HG03378 (cell line): Measurements from ENCODE around the gene SETD4.
"Not testable (repeated sequence)": the region's sequence is repeated elsewhere in the genome, so short reads cannot be mapped to it uniquely, and the experiment has no call there.

Experiments
- ATAC-seq: cut with Tn5 transposase; IDR thresholded peaks from one replicate; pipeline ENCODE4 v1.9.1; 2021; ENCODE audit warnings: mild to moderate bottlenecking, moderate library complexity; ENCODE audit not compliant: unreplicated experiment

SETD4 gene

DNA sequence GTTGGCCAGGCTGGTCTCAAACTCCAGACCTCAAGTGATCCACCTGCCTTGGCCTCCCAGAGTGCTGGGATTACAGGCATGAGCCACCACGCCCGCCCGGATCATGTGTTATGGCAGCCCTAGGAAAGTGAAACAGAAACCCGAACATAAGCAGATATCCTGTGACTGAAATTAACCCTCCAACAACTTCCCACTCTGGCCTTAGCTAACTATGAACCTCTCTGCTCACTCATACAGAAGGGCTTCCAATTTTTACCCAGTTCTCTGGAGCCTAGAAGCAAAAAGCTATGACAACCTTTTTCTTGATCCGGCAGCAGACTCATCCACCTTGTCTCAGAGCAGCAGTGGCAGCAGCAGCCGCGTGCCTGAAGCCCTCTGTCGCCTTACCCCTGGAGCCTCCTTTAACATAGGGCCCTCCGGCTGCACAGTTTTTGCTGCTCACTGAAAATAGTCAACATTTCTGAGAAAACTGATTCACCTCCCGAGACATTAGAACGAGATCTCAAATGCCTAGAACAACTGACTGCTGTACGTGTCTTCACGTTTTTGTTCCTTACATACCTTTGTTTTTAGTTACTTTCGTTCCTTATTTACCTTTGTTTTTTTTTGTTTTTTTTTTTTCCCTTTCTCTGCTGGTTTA is 18.8 kb upstream of the SETD4 start:
- no peak for ATAC-seq

DNA sequence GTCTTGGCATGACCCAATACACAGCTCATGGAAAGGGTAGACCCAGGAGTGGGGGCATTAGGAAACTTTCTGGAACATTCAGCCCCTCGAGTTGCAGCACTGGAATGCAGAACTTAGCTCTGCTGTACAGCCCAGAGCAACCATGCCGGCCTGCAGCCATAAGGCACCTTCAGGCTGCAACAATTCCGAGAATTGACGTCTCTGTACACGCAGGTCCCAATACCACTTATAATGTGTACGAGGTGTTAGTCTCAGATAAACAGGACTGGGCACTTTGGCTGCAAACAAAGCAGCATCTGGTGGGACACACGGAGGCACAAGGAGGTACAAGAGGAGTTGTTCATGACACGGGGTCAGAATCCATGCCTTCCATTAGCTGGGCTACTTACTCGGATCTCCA is 17.4 kb upstream of the SETD4 start:
- no peak for ATAC-seq

DNA sequence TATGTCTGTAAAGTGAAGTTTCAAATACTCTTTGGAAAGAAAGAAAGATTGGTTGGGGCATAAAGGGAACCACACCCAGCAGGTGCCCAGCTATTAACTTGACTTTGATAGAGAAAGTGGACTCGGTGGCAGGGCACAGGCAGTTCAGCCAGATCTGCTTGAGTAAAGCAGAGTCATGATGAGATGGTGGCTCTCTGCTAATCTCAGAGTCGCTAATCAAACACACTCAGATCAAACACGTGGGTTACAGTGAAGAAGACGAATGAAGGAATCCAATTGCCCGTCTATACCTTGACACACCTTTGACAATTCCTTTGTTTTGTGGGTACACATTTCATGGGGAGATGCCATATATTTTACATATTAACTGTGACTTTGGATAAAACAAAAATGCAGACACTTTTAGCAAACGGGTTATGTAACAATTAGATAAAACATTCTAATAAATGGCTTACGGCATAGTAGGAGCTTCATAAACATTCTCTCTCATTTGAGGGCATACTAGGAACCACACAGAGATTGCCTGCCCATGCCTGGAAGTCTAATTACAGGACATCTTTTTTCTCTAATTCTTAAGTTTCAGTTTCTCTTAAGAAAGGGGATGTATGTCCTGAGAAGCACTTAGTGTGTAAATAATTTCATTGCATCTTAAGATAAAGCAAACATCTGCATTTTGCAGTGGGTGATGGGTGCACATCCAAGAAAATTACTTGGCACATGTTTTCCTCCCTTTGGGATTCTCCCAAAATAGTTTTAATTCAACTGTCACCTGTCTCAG is 16.7 kb upstream of the SETD4 start:
- no peak for ATAC-seq

DNA sequence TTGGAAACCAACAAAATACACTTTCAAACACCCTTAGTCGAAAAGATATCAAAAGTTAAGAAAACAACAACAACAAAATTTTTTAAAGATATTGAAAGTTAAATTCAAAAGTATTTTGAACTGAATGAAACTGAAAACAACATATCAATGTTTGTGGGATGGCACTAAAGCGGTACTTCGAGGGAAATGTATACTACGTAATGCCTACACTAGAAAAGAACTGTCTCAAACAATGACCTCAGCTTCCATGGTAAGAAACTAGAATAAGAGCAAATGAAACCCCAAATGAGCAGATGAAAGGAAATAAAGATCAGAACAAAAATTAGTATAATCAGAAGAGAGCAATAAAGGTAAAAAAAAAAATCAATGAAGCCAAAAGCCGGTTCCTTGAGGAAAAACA is 15.6 kb upstream of the SETD4 start:
- no peak for ATAC-seq

GRCh38 chr21:36075171-36075570 is 14.8 kb upstream of the SETD4 start:
- ATAC-seq = no peak

DNA sequence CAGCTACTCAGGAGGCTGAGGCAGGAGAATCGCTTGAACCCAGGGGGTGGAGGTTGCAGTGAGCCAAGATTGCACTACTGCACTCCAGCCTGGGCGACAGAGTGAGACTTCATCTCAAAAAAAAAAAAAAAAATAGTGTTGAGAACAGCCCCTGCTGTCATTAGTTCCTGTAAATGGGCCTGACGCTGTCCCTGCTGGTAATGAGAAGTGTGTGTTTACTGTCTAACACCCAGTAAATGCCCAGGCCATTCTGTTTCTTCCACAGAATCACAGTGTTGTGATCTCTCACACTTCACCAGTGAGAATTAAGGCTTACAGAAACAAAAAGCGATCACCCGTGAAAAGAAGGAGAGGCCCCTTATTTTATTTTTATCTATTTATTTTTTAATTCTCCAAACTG is 13.6 kb upstream of the SETD4 start:
- ATAC-seq = not testable (repeated sequence)

DNA sequence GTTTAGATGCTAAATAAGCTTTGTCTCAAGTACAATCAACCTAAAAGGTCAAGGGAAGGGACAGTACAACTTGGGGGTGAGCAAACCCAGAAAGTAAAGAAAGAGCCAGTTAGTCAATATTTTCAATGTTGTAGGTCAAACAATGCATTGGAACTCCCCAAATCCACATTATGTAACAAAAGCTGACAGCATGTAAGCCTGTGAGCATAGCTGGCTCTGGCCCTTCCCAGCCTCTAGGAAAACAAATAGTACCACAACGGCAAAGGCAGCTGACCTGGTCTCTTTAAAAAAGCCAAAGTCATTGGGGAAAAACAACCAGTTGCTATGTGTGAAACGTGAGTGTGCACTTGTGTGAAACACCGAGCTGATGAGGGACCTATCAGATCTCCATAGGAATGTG is 12.9 kb upstream of the SETD4 start:
- no peak for ATAC-seq

DNA sequence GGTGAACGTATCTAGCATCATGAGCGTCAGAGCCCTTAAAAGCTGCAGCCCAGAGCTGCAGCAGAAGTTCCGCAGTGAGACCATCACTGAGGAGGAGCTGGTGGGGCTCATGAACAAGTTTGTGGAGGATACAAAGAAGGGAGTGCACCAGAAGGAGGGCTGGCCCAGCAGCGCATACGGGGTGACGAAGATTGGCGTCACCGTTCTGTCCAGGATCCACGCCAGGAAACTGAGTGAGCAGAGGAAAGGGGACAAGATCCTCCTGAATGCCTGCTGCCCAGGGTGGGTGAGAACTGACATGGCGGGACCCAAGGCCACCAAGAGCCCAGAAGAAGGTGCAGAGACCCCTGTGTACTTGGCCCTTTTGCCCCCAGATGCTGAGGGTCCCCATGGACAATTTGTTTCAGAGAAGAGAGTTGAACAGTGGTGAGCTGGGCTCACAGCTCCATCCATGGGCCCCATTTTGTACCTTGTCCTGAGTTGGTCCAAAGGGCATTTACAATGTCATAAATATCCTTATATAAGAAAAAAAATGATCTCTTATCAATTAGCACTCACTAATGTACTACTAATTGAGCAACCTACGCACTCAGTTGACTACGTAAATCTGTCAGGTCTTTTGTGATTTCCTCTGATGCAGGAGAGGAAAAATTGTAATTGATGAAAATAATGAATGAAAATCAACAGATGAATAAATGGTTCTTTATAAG is 12.3 kb upstream of the SETD4 start:
- ATAC-seq = no peak

- ATAC-seq = no peak
These were observed 10.7 kb upstream of the SETD4 start for GRCh38 chr21:36070999-36071398.

DNA sequence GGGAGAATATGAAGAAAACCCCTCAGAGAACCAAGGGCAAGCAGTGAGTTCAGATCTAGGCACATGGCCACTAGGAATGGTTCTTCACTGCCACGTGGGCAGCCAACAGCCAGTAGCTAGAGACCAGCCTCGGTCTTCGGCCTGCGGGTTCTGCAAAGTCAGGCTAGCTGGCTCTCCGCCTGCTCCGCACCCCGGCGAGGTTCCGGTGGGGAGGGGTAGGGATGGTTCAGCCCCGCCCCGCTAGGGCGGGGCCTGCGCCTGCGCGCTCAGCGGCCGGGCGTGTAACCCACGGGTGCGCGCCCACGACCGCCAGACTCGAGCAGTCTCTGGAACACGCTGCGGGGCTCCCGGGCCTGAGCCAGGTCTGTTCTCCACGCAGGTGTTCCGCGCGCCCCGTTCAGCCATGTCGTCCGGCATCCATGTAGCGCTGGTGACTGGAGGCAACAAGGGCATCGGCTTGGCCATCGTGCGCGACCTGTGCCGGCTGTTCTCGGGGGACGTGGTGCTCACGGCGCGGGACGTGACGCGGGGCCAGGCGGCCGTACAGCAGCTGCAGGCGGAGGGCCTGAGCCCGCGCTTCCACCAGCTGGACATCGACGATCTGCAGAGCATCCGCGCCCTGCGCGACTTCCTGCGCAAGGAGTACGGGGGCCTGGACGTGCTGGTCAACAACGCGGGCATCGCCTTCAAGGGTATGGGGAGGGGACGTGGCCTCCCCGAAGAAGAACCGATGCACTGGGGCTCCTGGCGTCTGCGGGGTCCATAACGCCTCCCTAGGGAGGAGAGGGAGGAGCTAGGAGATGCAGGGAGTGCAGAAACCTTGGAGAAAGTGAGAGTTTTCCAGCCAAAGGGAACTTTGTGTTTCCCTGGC is 9.6 kb upstream of the SETD4 start, which contains the start of gene CBR1:
Gene CBR1 (plus strand): TSS at position 312 of the 871 bp plus-strand sequence. CDS start 92 bp downstream, at position 404.
- peak; percentile 83 for ATAC-seq

DNA sequence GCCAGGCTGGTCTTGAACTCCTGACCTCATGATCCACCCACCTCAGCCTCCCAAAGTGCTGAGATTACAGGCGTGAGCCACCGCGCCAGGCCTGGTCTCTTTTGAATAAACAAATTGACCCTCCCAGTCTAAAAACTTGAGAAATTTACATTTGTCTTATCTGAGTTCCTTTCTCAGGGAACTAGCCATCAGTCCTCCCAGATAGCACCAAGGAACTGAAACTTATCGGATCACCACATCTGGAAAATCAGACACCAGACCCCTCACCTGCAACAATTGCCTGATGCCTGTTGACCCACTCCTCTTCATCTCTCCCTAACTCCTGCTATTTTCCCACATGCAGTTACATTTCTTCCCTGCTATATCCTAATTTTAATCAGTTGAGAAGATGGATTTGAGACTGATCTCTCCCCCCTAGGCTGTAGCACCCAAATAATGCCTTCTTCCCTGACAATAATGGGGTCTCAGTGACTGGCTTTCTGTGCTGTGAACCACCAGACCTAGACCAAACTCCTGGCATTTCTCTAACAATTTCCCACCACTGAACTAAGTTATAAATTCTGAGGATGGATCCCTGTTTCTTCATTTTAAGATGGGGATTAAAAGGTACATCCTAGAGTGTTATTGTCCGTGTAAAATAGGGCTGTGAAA is 8.5 kb upstream of the SETD4 start:
- no peak for ATAC-seq

GRCh38 chr21:36065497-36066036 is 5.2 kb upstream of the SETD4 start:
- no peak for ATAC-seq

DNA sequence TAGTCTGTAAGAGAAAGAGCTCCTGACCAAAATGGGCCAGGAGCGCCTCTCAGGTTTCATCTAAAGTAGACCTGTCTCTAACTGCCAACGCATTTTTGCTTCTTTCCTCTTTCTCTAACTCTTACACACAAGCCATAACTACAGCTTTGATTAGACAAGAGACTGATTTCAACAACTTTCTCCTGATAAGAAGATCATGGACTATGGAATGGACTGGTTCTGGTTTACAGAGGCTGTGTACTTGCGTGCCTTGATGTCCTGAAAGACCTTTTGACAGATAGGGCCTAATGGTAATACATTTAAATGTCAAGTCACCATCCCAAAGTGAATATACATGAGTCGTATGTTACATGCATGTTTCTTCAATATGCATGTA is 3.7 kb upstream of the SETD4 start:
- ATAC-seq = no peak

- ATAC-seq = no peak
These were observed 3.2 kb upstream of the SETD4 start for GRCh38 chr21:36063375-36064084.

DNA sequence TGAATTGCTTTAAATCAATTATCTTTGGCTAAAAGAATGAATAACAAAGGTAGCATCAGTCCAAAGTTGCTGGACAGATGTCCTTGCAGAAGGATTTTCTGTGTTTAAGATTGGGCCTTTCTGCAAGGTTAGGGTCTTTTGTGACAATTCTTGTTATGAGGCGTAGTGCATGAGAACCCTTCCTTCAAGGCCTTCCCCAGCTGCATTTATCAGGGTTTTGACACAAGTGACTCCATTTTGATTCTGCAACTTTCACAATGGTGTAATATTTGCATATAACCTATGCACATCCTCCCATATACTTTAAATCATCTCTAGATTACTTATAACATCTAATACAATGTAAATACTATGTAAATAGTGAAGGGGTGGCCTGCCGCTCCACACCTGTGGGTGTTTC is 1.1 kb upstream of the SETD4 start:
- no peak for ATAC-seq

GRCh38 chr21:36059823-36060158 is 535 bp downstream of the SETD4 start:
- peak; percentile 26 for ATAC-seq

- no peak for ATAC-seq
These were observed 4.8 kb downstream of the SETD4 start for GRCh38 chr21:36055551-36055950.

DNA sequence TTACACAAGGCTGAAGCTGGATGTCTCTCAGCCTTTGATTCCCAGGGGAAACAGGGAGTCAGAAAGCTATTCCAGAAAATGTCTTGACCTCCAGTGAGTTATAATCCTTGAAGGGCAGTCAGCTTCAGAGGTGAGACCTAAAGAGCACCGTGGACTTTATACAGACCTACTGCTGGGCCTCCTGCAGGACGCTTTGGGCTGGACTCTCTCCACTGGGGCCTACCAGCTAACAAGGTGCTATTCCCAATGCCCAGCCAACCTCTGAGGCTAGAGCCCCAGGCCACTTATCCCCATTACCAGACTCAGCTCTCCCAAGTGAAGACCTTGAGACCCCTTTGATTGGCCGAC is 6.6 kb downstream of the SETD4 start:
- no peak for ATAC-seq

DNA sequence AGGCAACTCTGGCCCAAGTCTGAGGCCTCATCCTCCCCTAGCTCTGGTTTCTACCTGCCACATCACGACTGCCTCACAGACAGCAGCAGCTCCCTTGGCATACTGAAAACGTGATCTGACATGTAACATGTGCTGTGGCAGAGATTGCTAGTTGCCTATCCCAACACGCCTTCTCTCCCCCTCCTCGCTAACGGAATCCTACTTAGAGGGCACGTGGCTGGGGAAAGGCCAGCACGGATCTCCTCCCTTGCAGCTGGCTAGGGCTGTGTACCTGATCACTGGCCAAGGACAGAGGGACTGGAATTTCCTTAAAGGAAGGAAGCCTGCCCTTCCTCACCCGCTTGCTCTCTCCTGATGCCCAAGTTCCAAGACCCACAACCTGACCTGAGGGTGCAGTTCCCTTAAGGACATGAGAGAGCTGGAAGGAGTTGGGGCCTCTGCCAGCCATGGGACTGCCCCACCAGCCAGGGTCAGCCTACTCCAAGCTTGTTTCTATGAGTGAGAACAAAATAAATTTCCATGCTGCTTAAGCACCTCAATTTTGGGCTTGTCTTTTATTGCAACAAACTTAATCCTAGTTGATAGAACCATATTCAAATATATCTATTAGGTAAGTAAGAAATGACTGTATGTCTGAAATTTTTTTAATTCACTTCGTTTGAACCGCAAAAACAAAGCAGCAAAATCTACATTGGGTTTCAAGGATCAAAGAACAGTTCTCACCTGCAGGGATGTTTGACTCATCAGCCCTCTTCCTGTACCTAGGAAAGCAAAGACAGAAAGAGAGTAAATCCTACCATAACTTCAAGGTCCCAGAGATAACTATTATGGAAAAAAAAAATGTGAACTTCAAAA is 7.2 kb downstream of the SETD4 start:
- no peak for ATAC-seq
